HCT116 (cell line): ENCODE measurements around the gene TAOK3. TPM values are rescaled to one million over a fixed set of nuclear protein-coding genes. Genes with fewer than 3 reads are reported as not detected.

Source experiments
- ATAC-seq: fragments of 200-7000 bp; cut with Tn5 transposase; 2 replicates; pipeline ENCODE4 v1.9.1; 2020; ENCODE audit warnings: mild to moderate bottlenecking, moderate library complexity
- BruUV-seq: library from RNA; stranded (reverse); fragments of 400-500 nt; replicated peaks from 2 replicates; lab custom pipeline; 2021; lab: Mats Ljungman, UMichigan
- CTCF ChIA-PET: fragments of 300-600 bp; sonication (Branson Sonifier 250); formaldehyde crosslinking; loops from one replicate; lab custom pipeline; 2021; ENCODE audit warnings: antibody characterized with exemption; lab: Charles Lee
- POLR2A ChIA-PET: fragments of 300-600, 350-600 bp; sonication (Branson Sonifier 250); formaldehyde crosslinking; loops from one replicate; lab custom pipeline; 2021; ENCODE audit warnings: antibody characterized with exemption; lab: Charles Lee
- RAD21 ChIA-PET, 2 experiments: fragments of 300-600 bp; sonication (Branson Sonifier 250); formaldehyde crosslinking; loops; one replicate each; lab custom pipeline; 2023; ENCODE audit warnings: low total read pairs in 2 of 2; ENCODE audit not compliant: uncharacterized antibody in 2 of 2, unreplicated experiment in 2 of 2, low non-redundant PET in 1 of 2; lab: Charles Lee
- DNase-seq: peaks from one replicate; pipeline ENCODE4 v3.0.0-alpha.2; 2010; ENCODE audit warnings: low read depth, low spot score
- H2AFZ ChIP-seq: fragments of 200-600 bp; shearing (Covaris generic), sonication (generic); 2 replicates; pipeline ENCODE4 v1.6.1; 2017; ENCODE audit warnings: low read depth, mixed run types, mixed read lengths, antibody characterized with exemption, low read length; ENCODE audit not compliant: poor library complexity, severe bottlenecking
- H3K27ac ChIP-seq: 2 replicates; pipeline ENCODE4 v1.5.1; 2012; ENCODE audit warnings: low read depth, low read length
- H3K27me3 ChIP-seq: fragments of 200-600 bp; sonication (generic); 2 replicates; pipeline ENCODE4 v1.6.1; 2016; ENCODE audit warnings: mixed run types, low read length, mixed read lengths; ENCODE audit not compliant: insufficient read depth
- H3K36me3 ChIP-seq, 2 experiments: fragments of 200-500 bp in 1 of 2; fragments of 200-600 bp in 1 of 2; sonication (Bioruptor generic) in 1 of 2; sonication (generic) in 1 of 2; 2 replicates each; pipeline versions ENCODE4 v1.5.1 to v1.6.1; 2014 to 2016; ENCODE audit warnings: low read length in 2 of 2, inconsistent platforms in 1 of 2, mixed read lengths in 1 of 2, mixed run types in 1 of 2; ENCODE audit not compliant: insufficient read depth in 2 of 2, control insufficient read depth in 1 of 2
- H3K4me1 ChIP-seq, 2 experiments: fragments of 200-600 bp in 1 of 2; sonication (generic) in 1 of 2; 2 replicates each; pipeline versions ENCODE4 v1.5.1 to v1.6.1; 2012 to 2017; ENCODE audit warnings: low read length in 2 of 2, inconsistent platforms in 1 of 2, mild to moderate bottlenecking in 1 of 2, mixed read lengths in 1 of 2, mixed run types in 1 of 2, moderate library complexity in 1 of 2; ENCODE audit not compliant: insufficient read depth in 2 of 2, control insufficient read depth in 1 of 2
- H3K4me2 ChIP-seq: fragments of 200-600 bp; sonication (generic); 2 replicates; pipeline ENCODE4 v1.6.1; 2017; ENCODE audit warnings: mixed run types, low read length, mixed read lengths
- H3K4me3 ChIP-seq, 2 experiments: fragments of 200-600 bp in 1 of 2; sonication (generic) in 1 of 2; replicated peaks in 1 of 2; 2 replicates each; pipeline ENCODE4 v1.5.1; 2011 to 2016; ENCODE audit warnings: low read length in 2 of 2, control low read depth in 1 of 2, low read depth in 1 of 2, mild to moderate bottlenecking in 1 of 2, mixed read lengths in 1 of 2, mixed run types in 1 of 2
- H3K79me2 ChIP-seq: fragments of 200-600 bp; sonication (generic); 2 replicates; pipeline ENCODE4 v1.6.1; 2017; ENCODE audit warnings: mild to moderate bottlenecking, mixed run types, low read length, moderate library complexity, mixed read lengths; ENCODE audit not compliant: insufficient read depth
- H3K9ac ChIP-seq: fragments of 200-600 bp; sonication (generic); 2 replicates; pipeline ENCODE4 v1.6.1; 2016; ENCODE audit warnings: low read length, mixed read lengths
- H3K9me2 ChIP-seq: fragments of 200-600 bp; sonication (generic), shearing (Covaris generic); 2 replicates; pipeline ENCODE4 v1.6.1; 2017; ENCODE audit warnings: mixed run types, mild to moderate bottlenecking, moderate library complexity; ENCODE audit not compliant: insufficient read depth
- H3K9me3 ChIP-seq, 2 experiments: fragments of 200-500 bp in 1 of 2; fragments of 200-600 bp in 1 of 2; sonication (Bioruptor generic) in 1 of 2; sonication (generic) in 1 of 2; 2 replicates each; pipeline ENCODE4 v1.6.1; 2014 to 2017; ENCODE audit warnings: low read length in 2 of 2, mixed read lengths in 2 of 2, inconsistent platforms in 1 of 2, low read depth in 1 of 2, mild to moderate bottlenecking in 1 of 2, mixed run types in 1 of 2, moderate library complexity in 1 of 2; ENCODE audit not compliant: control insufficient read depth in 1 of 2, insufficient read depth in 1 of 2
- H4K20me1 ChIP-seq: fragments of 200-600 bp; sonication (generic), shearing (Covaris generic); 2 replicates; pipeline ENCODE4 v1.6.1; 2017; ENCODE audit warnings: mixed run types, mild to moderate bottlenecking, moderate library complexity; ENCODE audit not compliant: insufficient read depth
- ATF3 ChIP-seq: IDR thresholded peaks from 2 replicates; pipeline ENCODE4 v1.6.1; 2012
- CTCF ChIP-seq, 3 experiments: fragments of 200-600 bp in 1 of 3; sonication (generic) in 1 of 3; IDR thresholded peaks in 2 of 3; conservative IDR thresholded peaks in 1 of 3; 2 replicates each; pipeline ENCODE4 v1.5.1; 2012 to 2017; ENCODE audit warnings: low read depth in 2 of 3, low read length in 2 of 3, antibody characterized with exemption in 1 of 3, borderline replicate concordance in 1 of 3, control low read depth in 1 of 3, mild to moderate bottlenecking in 1 of 3, mixed read lengths in 1 of 3, mixed run types in 1 of 3, moderate library complexity in 1 of 3; ENCODE audit not compliant: insufficient read depth in 1 of 3
- ELF1 ChIP-seq: IDR thresholded peaks from 2 replicates; pipeline ENCODE4 v1.6.1; 2012; ENCODE audit warnings: low read depth, borderline replicate concordance
- EZH2 ChIP-seq: fragments of 200-600 bp; sonication (generic); IDR thresholded peaks from 2 replicates; pipeline ENCODE4 v1.6.1; 2017; ENCODE audit warnings: antibody characterized with exemption, mixed run types
- EZH2phosphoT487 ChIP-seq: fragments of 200-600 bp; IDR thresholded peaks from 2 replicates; pipeline ENCODE4 v1.6.1; 2018; ENCODE audit warnings: antibody characterized with exemption, borderline replicate concordance
- FOSL1 ChIP-seq: IDR thresholded peaks from 2 replicates; pipeline ENCODE4 v1.6.1; 2012; ENCODE audit warnings: low read depth
- POLR2AphosphoS5 ChIP-seq: IDR thresholded peaks from 2 replicates; pipeline ENCODE4 v1.6.1; 2011; ENCODE audit warnings: mild to moderate bottlenecking, low read depth, low read length, moderate library complexity
- SIN3A ChIP-seq: IDR thresholded peaks from 2 replicates; pipeline ENCODE4 v1.6.1; 2012; ENCODE audit warnings: low read depth
- SP1 ChIP-seq: IDR thresholded peaks from 2 replicates; pipeline ENCODE4 v1.6.1; 2012; ENCODE audit warnings: low read depth
- SRF ChIP-seq: IDR thresholded peaks from 2 replicates; pipeline ENCODE4 v1.6.1; 2012; ENCODE audit warnings: low read depth
- TCF7L2 ChIP-seq: IDR thresholded peaks from 2 replicates; pipeline ENCODE4 v1.7.0; 2011; ENCODE audit warnings: borderline replicate concordance, inconsistent platforms; ENCODE audit not compliant: insufficient read depth, insufficient read length; ENCODE audit errors: extremely low read depth
- YY1 ChIP-seq: IDR thresholded peaks from 2 replicates; pipeline ENCODE4 v1.6.1; 2011; ENCODE audit warnings: low read length, low read depth, moderate library complexity, mild to moderate bottlenecking; ENCODE audit not compliant: insufficient replicate concordance; ENCODE audit errors: extremely low read depth
- ZFX ChIP-seq: fragments of 450-650 bp; IDR thresholded peaks from 2 replicates; pipeline ENCODE4 v1.6.1; 2017
- ZNF274 ChIP-seq: fragments of 200-500 bp; sonication (Bioruptor generic); IDR thresholded peaks from 2 replicates; pipeline ENCODE4 v1.6.1; 2014; ENCODE audit warnings: mild to moderate bottlenecking, low read depth, low read length, inconsistent platforms
- intact Hi-C: fragments of 100-400 bp; cut with micrococcal nuclease; formaldehyde crosslinking; loops from 2 replicates; pipeline ENCODE4 v1.10.0; 2022
- total RNA-seq: library from RNA; stranded (reverse); gene quantifications from one replicate; pipeline ENCODE4 v1.2.1, GENCODE V29; 2021; ENCODE audit not compliant: unreplicated experiment
- TF ChIP-seq, protein P1 (sequence below): IDR thresholded peaks from 2 replicates; pipeline ENCODE4 v1.6.1; 2011; ENCODE audit warnings: mild to moderate bottlenecking, low read length, moderate library complexity; ENCODE audit not compliant: insufficient replicate concordance; ENCODE audit errors: extremely low read depth

The TAOK3 gene
- total RNA-seq, 1 experiment from 2014 or later = 10.5 TPM

GRCh38 chr12:118353721-118354120 is 19.0 kb downstream of the TAOK3 start:
- no TSS peak for BruUV-seq
- ATAC-seq = no peak
- intact Hi-C loops = no loop called here
- H3K4me1 ChIP-seq = peaks cover 13 to 21% of the 10 kb centered on the region in 2 experiments
- H3K36me3 ChIP-seq = no peaks in the 10 kb centered on the region
- H3K9me2 ChIP-seq = no peaks in the 10 kb centered on the region
- no peaks in the 10 kb centered on the region for H3K79me2 ChIP-seq
- H3K27me3 ChIP-seq = no peaks in the 10 kb centered on the region
- no peak for DNase-seq
- H3K27ac ChIP-seq = no peak overlapping the region
- ChIA-PET CTCF (no interaction called here), POLR2A (no interaction called here), RAD21 (no interaction called here)
- H3K4me2 ChIP-seq = no peak overlapping the region
- no peak for TF ChIP-seq TCF7L2
- TF ChIP-seq EZH2 = no peak
- TF ChIP-seq ZNF274 = no peak
- no peak for TF ChIP-seq SIN3A
- TF ChIP-seq CTCF (IDR thresholded peaks at IDR 0.05 in 2 of 3, conservative IDR thresholded peaks at IDR 0.05 in 1 of 3; ENCODE audit: borderline replicate concordance in 1 of 3, insufficient read depth in 1 of 3, low read depth in 2 of 3, low read length in 2 of 3) = no peak
- TF ChIP-seq ZFX = no peak
- H3K9ac ChIP-seq = no peak overlapping the region
- H2AFZ ChIP-seq = no peak overlapping the region
- no peak overlapping the region for H3K4me3 ChIP-seq
- no peaks in the 10 kb centered on the region for H4K20me1 ChIP-seq
- H3K9me3 ChIP-seq = no peaks in the 10 kb centered on the region

DNA sequence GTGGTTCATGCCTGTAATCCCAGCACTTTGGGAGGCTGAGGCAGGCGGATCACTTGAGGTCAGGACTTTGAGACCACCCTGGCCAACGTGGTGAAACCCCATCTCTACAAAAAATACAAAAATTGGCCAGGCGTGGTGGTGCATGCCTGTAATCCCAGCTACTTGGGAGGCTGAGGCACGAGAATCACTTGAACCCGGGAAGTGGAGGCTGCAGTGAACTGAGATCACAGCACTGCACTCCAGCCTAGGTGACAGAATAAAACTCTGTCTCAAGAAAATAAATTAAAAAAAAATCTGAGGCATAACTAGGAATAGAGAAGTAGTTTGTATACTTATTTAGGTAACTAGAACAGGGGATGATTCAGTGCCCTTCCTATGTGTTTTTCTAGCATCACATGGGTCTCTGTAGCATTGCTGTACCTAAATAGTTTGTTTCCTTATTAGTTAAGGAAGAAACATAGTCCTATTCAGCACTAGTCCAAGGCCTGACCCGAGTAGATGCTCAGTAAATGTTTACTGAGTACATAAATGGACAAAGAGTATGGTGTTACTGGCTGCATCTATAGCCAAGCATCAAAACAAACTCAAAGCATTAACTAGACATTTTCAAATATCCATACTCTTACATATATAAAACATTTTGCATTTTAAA is 21.7 kb downstream of the TAOK3 start:
- TF ChIP-seq SP1 = no peak
- TF ChIP-seq EZH2 = no peak
- no peak for TF ChIP-seq ELF1
- TF ChIP-seq EZH2phosphoT487 = no peak
- TF ChIP-seq, protein P1, sequence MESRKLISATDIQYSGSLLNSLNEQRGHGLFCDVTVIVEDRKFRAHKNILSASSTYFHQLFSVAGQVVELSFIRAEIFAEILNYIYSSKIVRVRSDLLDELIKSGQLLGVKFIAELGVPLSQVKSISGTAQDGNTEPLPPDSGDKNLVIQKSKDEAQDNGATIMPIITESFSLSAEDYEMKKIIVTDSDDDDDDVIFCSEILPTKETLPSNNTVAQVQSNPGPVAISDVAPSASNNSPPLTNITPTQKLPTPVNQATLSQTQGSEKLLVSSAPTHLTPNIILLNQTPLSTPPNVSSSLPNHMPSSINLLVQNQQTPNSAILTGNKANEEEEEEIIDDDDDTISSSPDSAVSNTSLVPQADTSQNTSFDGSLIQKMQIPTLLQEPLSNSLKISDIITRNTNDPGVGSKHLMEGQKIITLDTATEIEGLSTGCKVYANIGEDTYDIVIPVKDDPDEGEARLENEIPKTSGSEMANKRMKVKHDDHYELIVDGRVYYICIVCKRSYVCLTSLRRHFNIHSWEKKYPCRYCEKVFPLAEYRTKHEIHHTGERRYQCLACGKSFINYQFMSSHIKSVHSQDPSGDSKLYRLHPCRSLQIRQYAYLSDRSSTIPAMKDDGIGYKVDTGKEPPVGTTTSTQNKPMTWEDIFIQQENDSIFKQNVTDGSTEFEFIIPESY = no peak
- no peak for TF ChIP-seq ATF3
- no peak for TF ChIP-seq YY1
- no peak for TF ChIP-seq SRF
- TF ChIP-seq POLR2AphosphoS5 = no peak
- TF ChIP-seq FOSL1 = no peak
- intact Hi-C loops = no loop called here

More for the DNA sequence above, 21.7 kb downstream of the TAOK3 start:
- no peak overlapping the region for H3K27ac ChIP-seq
- no peaks in the 10 kb centered on the region for H3K27me3 ChIP-seq
- no peak overlapping the region for H3K9ac ChIP-seq
- ChIA-PET RAD21 (no interaction called here), POLR2A (interaction anchor here (0.7 kb wide), 1 partner anchor 30 kb away, joined by 3 read pairs; no protein-coding TSS in a partner anchor), CTCF (no interaction called here)
- no peaks in the 10 kb centered on the region for H3K9me3 ChIP-seq
- no peaks in the 10 kb centered on the region for H3K9me2 ChIP-seq
- BruUV-seq = no TSS peak
- no peaks in the 10 kb centered on the region for H3K36me3 ChIP-seq
- DNase-seq = no peak
- no peak for ATAC-seq
- H4K20me1 ChIP-seq = no peaks in the 10 kb centered on the region
- no peak overlapping the region for H2AFZ ChIP-seq
- no peak overlapping the region for H3K4me3 ChIP-seq
- no peak overlapping the region for H3K4me2 ChIP-seq
- no peaks in the 10 kb centered on the region for H3K4me1 ChIP-seq
- H3K79me2 ChIP-seq = no peaks in the 10 kb centered on the region
